Adipocyte (in vitro differentiated cells): ENCODE data around the gene LCE1B.

Experiments used
- DNase-seq: peaks from one replicate; pipeline ENCODE4 v3.0.0-alpha.2; 2015; ENCODE audit warnings: low read depth
- H3K27me3 ChIP-seq: replicated peaks from 2 replicates; pipeline ENCODE4 v1.7.0; 2013; ENCODE audit warnings: mild to moderate bottlenecking, low read length, moderate library complexity; ENCODE audit not compliant: control insufficient read depth, insufficient read depth
- H3K36me3 ChIP-seq: 2 replicates; pipeline ENCODE4 v1.7.0; 2013; ENCODE audit warnings: low read length, mild to moderate bottlenecking, moderate library complexity; ENCODE audit not compliant: control insufficient read depth, insufficient read depth, severe bottlenecking
- H3K4me1 ChIP-seq: 2 replicates; pipeline ENCODE4 v1.7.0; 2013; ENCODE audit warnings: mild to moderate bottlenecking, low read length, moderate library complexity; ENCODE audit not compliant: control insufficient read depth, insufficient read depth
- H3K4me3 ChIP-seq: 2 replicates; pipeline ENCODE4 v1.7.0; 2013; ENCODE audit warnings: mild to moderate bottlenecking, low read length, moderate library complexity
- H3K9ac ChIP-seq: 2 replicates; pipeline ENCODE4 v1.7.0; 2013; ENCODE audit warnings: mild to moderate bottlenecking, low read length, moderate library complexity
- H3K9me3 ChIP-seq: 2 replicates; pipeline ENCODE4 v1.7.0; 2013; ENCODE audit warnings: mild to moderate bottlenecking, low read length, moderate library complexity; ENCODE audit not compliant: control insufficient read depth

The LCE1B gene

GRCh38 chr1:152811671-152812070 lies at the start of gene LCE1B:
Gene LCE1B (plus strand): TSS chr1:152811971. CDS start chr1:152812447, 476 bp downstream.
- H3K9me3 ChIP-seq = no peaks in the 10 kb centered on the region

GRCh38 chr1:152768847-152769533 lies 42.8 kb upstream of the LCE1B start:
- Histone ChIP-seq H3K27me3 (no peaks in the 10 kb centered on the region), H3K36me3 (no peaks in the 10 kb centered on the region), H3K4me3 (no peak overlapping the region), H3K9me3 (no peaks in the 10 kb centered on the region), H3K9ac (no peak overlapping the region), H3K4me1 (peaks cover 17% of the 10 kb centered on the region)
- no peak for DNase-seq

More at GRCh38 chr1:152811671-152812070, at the start of gene LCE1B:
- Histone ChIP-seq H3K36me3 (no peaks in the 10 kb centered on the region), H3K9ac (no peak within 1 kb of the TSS), H3K4me1 (no peaks in the 10 kb centered on the region), H3K27me3 (no peaks in the 10 kb centered on the region), H3K4me3 (no peak within 1 kb of the TSS)
- no peak for DNase-seq

- no peak overlapping the region for H3K4me3 ChIP-seq
- no peak for DNase-seq
- peaks cover 17% of the 10 kb centered on the region for H3K4me1 ChIP-seq
- no peaks in the 10 kb centered on the region for H3K9me3 ChIP-seq
- no peaks in the 10 kb centered on the region for H3K27me3 ChIP-seq
- no peaks in the 10 kb centered on the region for H3K36me3 ChIP-seq
- no peak overlapping the region for H3K9ac ChIP-seq
Measured at GRCh38 chr1:152770411-152770810, 41.4 kb upstream of the LCE1B start.

- Histone ChIP-seq H3K4me3 (no peak within 1 kb of the TSS), H3K9ac (no peak within 1 kb of the TSS), H3K9me3 (no peaks in the 10 kb centered on the region), H3K36me3 (no peaks in the 10 kb centered on the region), H3K4me1 (peaks cover 5% of the 10 kb centered on the region), H3K27me3 (no peaks in the 10 kb centered on the region)
- no peak for DNase-seq
Measured at GRCh38 chr1:152774875-152775274, 36.9 kb upstream of the LCE1B start, which contains the start of gene LCE1F. Gene LCE1F (plus strand): TSS chr1:152775140. CDS start chr1:152776372, 1,232 bp downstream.

DNA sequence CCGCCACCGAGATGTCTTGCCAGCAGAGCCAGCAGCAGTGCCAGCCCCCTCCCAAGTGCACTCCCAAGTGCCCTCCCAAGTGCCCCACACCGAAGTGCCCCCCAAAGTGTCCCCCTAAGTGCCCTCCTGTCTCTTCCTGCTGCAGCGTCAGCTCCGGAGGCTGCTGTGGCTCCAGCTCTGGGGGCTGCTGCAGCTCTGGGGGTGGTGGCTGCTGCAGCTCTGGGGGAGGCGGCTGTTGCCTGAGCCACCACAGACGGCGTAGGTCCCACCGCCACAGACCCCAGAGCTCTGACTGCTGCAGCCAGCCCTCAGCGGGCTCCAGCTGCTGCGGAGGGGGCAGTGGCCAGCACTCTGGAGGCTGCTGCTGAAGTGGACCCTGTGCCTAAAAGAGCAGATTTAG lies 35.4 kb upstream of the LCE1B start:
- Histone ChIP-seq H3K36me3 (no peaks in the 10 kb centered on the region), H3K27me3 (no peaks in the 10 kb centered on the region), H3K9ac (no peak overlapping the region), H3K4me1 (no peaks in the 10 kb centered on the region), H3K9me3 (no peaks in the 10 kb centered on the region), H3K4me3 (no peak overlapping the region)
- no peak for DNase-seq

- Histone ChIP-seq H3K9ac (no peak overlapping the region), H3K36me3 (no peaks in the 10 kb centered on the region), H3K4me1 (no peaks in the 10 kb centered on the region), H3K4me3 (no peak overlapping the region), H3K27me3 (no peaks in the 10 kb centered on the region), H3K9me3 (no peaks in the 10 kb centered on the region)
- DNase-seq = no peak
Measured at GRCh38 chr1:152777510-152778137, 34.1 kb upstream of the LCE1B start.

DNA sequence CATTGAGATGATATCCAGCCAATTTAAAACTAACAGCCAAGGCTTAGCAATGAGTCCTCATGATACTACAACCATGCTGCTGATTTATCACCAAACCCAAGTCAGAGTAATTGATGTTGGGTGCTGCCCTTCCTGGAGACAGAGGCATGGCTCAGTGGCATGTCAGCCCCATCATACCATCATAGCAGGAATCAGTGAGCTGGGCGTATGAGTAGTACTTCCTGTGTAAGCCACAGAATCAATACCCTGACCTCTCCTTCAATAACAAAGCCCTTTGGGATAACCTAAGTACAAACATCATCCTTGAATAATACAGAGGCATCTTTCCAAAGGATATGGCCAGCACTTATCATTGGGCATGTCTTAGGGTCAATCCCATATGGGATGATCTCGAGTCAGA lies 28.7 kb upstream of the LCE1B start:
- Histone ChIP-seq H3K9me3 (no peaks in the 10 kb centered on the region), H3K36me3 (no peaks in the 10 kb centered on the region), H3K9ac (no peak overlapping the region), H3K4me1 (no peaks in the 10 kb centered on the region), H3K4me3 (no peak overlapping the region), H3K27me3 (no peaks in the 10 kb centered on the region)
- DNase-seq = no peak

GRCh38 chr1:152786077-152786476 lies 25.7 kb upstream of the LCE1B start, which contains the start of gene LCE1E:
Gene LCE1E (plus strand): TSS chr1:152786257. CDS start chr1:152787300, 1,043 bp downstream.
- no peak within 1 kb of the TSS for H3K9ac ChIP-seq
- no peaks in the 10 kb centered on the region for H3K4me1 ChIP-seq
- H3K36me3 ChIP-seq = no peaks in the 10 kb centered on the region
- no peak for DNase-seq
- no peaks in the 10 kb centered on the region for H3K27me3 ChIP-seq
- H3K9me3 ChIP-seq = no peaks in the 10 kb centered on the region
- no peak within 1 kb of the TSS for H3K4me3 ChIP-seq

DNA sequence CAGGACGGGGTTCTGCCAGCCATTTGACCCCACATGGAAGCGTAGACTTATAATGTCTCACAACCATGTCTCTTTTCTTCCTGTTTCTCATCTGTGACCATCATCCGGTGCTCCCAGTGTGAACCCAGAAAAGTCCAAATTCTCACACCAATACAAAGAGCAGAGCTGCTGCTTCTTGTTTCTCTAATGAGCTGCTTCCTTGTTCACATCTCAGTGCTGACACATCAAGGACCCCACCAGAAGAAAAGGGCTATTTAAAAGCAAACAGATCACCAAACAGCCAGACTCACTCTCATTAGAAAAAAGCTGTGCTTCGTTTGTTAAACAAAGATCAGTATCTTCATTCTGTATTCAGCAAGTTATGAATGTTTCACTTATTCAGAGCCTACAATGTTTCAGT lies 16.1 kb upstream of the LCE1B start:
- no peaks in the 10 kb centered on the region for H3K36me3 ChIP-seq
- H3K27me3 ChIP-seq = no peaks in the 10 kb centered on the region
- DNase-seq = no peak
- no peak overlapping the region for H3K9ac ChIP-seq
- H3K4me3 ChIP-seq = no peak overlapping the region
- no peaks in the 10 kb centered on the region for H3K9me3 ChIP-seq
- no peaks in the 10 kb centered on the region for H3K4me1 ChIP-seq

GRCh38 chr1:152796421-152796820 lies 15.3 kb upstream of the LCE1B start, which contains the start of gene LCE1D:
Gene LCE1D (plus strand): TSS chr1:152796721. CDS start chr1:152797795, 1,074 bp downstream.
- no peaks in the 10 kb centered on the region for H3K9me3 ChIP-seq
- H3K9ac ChIP-seq = no peak within 1 kb of the TSS

GRCh38 chr1:152801333-152801732 lies 10.4 kb upstream of the LCE1B start:
- no peaks in the 10 kb centered on the region for H3K36me3 ChIP-seq
- no peak for DNase-seq
- no peak overlapping the region for H3K4me3 ChIP-seq
- H3K9ac ChIP-seq = no peak overlapping the region
- H3K9me3 ChIP-seq = no peaks in the 10 kb centered on the region
- H3K4me1 ChIP-seq = no peaks in the 10 kb centered on the region
- H3K27me3 ChIP-seq = no peaks in the 10 kb centered on the region

More at GRCh38 chr1:152796421-152796820, 15.3 kb upstream of the LCE1B start, which contains the start of gene LCE1D:
- DNase-seq = no peak
- no peaks in the 10 kb centered on the region for H3K36me3 ChIP-seq
- no peaks in the 10 kb centered on the region for H3K4me1 ChIP-seq
- no peaks in the 10 kb centered on the region for H3K27me3 ChIP-seq
- no peak within 1 kb of the TSS for H3K4me3 ChIP-seq
